Fibroblast of pulmonary artery (primary cell): ENCODE results near the gene RABGGTA.

Experiments
- DNase-seq: peaks from one replicate; pipeline ENCODE4 v3.0.0-alpha.2; 2010; ENCODE audit warnings: low read depth
- H3K4me3 ChIP-seq: replicated peaks from 2 replicates; pipeline ENCODE4 v1.5.1; 2011; ENCODE audit warnings: low read depth, mild to moderate bottlenecking, control low read depth, low read length, moderate library complexity
- CTCF ChIP-seq: IDR thresholded peaks from 2 replicates; pipeline ENCODE4 v1.5.1; 2011; ENCODE audit warnings: mild to moderate bottlenecking, control low read depth, low read length, inconsistent platforms; ENCODE audit errors: missing control alignments

RABGGTA gene

GRCh38 chr14:24308342-24309124 is 37.1 kb upstream of the RABGGTA start:
- H3K4me3 ChIP-seq: no peak overlapping the region
- DNase-seq: no peak
- no peak for TF ChIP-seq CTCF

GRCh38 chr14:24307575-24308341 is 36.4 kb upstream of the RABGGTA start, which contains the start of gene CIDEB:
Gene CIDEB (minus strand): TSS chr14:24307977. CDS start chr14:24307858, 119 bp downstream.
- peak; percentile 98 for TF ChIP-seq CTCF
- peak; percentile 66 for DNase-seq

GRCh38 chr14:24307156-24307574 is 35.8 kb upstream of the RABGGTA start:
- DNase-seq: no peak
- TF ChIP-seq CTCF: no peak
- no peak overlapping the region for H3K4me3 ChIP-seq

More at GRCh38 chr14:24307575-24308341, 36.4 kb upstream of the RABGGTA start, which contains the start of gene CIDEB:
- H3K4me3 ChIP-seq: no peak within 1 kb of the TSS

- no peak overlapping the region for H3K4me3 ChIP-seq
- no peak for DNase-seq
- no peak for TF ChIP-seq CTCF
Observed at GRCh38 chr14:24304019-24304387, 32.6 kb upstream of the RABGGTA start.

GRCh38 chr14:24300326-24300980 is 29.1 kb upstream of the RABGGTA start:
- DNase-seq: no peak
- H3K4me3 ChIP-seq: peak overlapping the region; percentile 96
- no peak for TF ChIP-seq CTCF

- no peak for TF ChIP-seq CTCF
- peak within 1 kb of the TSS; percentile 96 for H3K4me3 ChIP-seq
- peak; percentile 91 for DNase-seq
Observed at GRCh38 chr14:24299255-24300191, 28.1 kb upstream of the RABGGTA start, which contains the start of the genes DHRS1 and NOP9. Gene DHRS1 (minus strand): TSS chr14:24299780. CDS start chr14:24299106, 674 bp downstream. Gene NOP9 (plus strand): TSS chr14:24299850. CDS start chr14:24299955, 105 bp downstream.
